HUES48 (cell line): ENCODE results near the gene TAAR2.

Source experiments
- H3K27ac ChIP-seq: one replicate; pipeline ENCODE4 v1.7.0; 2013; ENCODE audit warnings: low read depth, low read length, inconsistent platforms
- H3K27me3 ChIP-seq: 2 replicates; pipeline ENCODE4 v1.6.1; 2013; ENCODE audit warnings: mild to moderate bottlenecking, low read length; ENCODE audit not compliant: control insufficient read depth, insufficient read depth
- H3K36me3 ChIP-seq: 2 replicates; pipeline ENCODE4 v1.6.1; 2013; ENCODE audit warnings: low read length; ENCODE audit not compliant: control insufficient read depth, insufficient read depth
- H3K4me1 ChIP-seq: 2 replicates; pipeline ENCODE4 v1.6.1; 2013; ENCODE audit warnings: mild to moderate bottlenecking, low read length; ENCODE audit not compliant: control insufficient read depth, insufficient read depth
- H3K4me3 ChIP-seq: 2 replicates; pipeline ENCODE4 v1.5.1; 2013; ENCODE audit warnings: mild to moderate bottlenecking, low read depth, low read length
- H3K9ac ChIP-seq: 2 replicates; pipeline ENCODE4 v1.6.1; 2013; ENCODE audit warnings: mild to moderate bottlenecking, low read depth, low read length, moderate library complexity
- H3K9me3 ChIP-seq: 2 replicates; pipeline ENCODE4 v1.6.1; 2013; ENCODE audit warnings: low read length; ENCODE audit not compliant: control insufficient read depth, insufficient read depth

TAAR2 gene

DNA sequence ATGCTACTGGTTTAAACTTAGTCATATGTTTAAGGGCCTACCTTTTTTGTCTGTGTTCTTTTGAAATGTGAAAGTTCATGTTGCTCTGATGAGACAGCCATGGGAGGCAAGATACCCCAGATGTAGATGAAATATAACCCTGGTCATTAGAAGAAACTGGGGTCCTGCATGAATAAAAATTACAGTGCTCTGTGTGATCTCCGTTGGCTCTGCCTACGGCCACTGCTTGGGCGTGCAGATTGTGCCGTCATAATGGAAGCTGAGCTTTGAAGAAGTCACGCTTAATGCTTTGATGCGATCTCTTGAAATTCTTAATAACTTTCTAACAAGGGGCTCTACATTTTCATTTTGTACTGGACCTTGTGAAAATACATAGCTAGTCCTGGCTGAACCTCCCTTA is at the start of gene TAAR2:
Gene TAAR2 (minus strand): TSS at position 101 of the 400 bp plus-strand sequence. CDS start 0 bp downstream, at position 101.
- no peaks in the 10 kb centered on the region for H3K9me3 ChIP-seq
- no peak within 1 kb of the TSS for H3K9ac ChIP-seq
- no peaks in the 10 kb centered on the region for H3K4me1 ChIP-seq
- H3K27me3 ChIP-seq = no peaks in the 10 kb centered on the region
- H3K4me3 ChIP-seq = no peak within 1 kb of the TSS
- H3K36me3 ChIP-seq = no peaks in the 10 kb centered on the region
- no peak within 1 kb of the TSS for H3K27ac ChIP-seq

- H3K27ac ChIP-seq = no peak overlapping the region
- H3K36me3 ChIP-seq = no peaks in the 10 kb centered on the region
- no peaks in the 10 kb centered on the region for H3K4me1 ChIP-seq
- no peak overlapping the region for H3K9ac ChIP-seq
- no peak overlapping the region for H3K4me3 ChIP-seq
- no peaks in the 10 kb centered on the region for H3K9me3 ChIP-seq
- H3K27me3 ChIP-seq = no peaks in the 10 kb centered on the region
These were observed 49.5 kb upstream of the TAAR2 start for GRCh38 chr6:132673376-132674094.

DNA sequence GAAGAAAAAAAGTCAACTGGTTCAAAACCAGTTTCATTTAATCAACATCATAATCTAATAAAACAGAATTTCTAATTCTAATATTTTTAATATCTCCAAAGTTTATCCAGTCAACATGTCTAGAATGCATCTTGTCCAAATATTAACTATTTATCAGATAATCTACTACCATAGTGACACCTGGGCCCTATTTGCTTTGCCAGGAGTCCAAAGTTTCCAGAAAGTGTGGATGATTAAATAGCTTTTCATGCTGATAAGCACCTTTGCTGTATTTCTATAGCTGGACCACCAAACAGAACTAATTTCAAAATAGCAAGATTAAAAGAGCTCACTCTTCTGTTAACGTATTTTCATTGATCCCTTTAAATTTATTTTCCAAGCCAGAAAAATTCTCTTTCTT is 47.2 kb upstream of the TAAR2 start:
- no peaks in the 10 kb centered on the region for H3K27me3 ChIP-seq
- H3K27ac ChIP-seq = no peak overlapping the region
- no peak overlapping the region for H3K4me3 ChIP-seq
- H3K9ac ChIP-seq = no peak overlapping the region
- H3K36me3 ChIP-seq = no peaks in the 10 kb centered on the region
- H3K4me1 ChIP-seq = peaks cover 4% of the 10 kb centered on the region
- H3K9me3 ChIP-seq = no peaks in the 10 kb centered on the region

- H3K27me3 ChIP-seq = no peaks in the 10 kb centered on the region
- no peak overlapping the region for H3K9ac ChIP-seq
- no peak overlapping the region for H3K4me3 ChIP-seq
- no peak overlapping the region for H3K27ac ChIP-seq
- H3K4me1 ChIP-seq = peaks cover 12% of the 10 kb centered on the region
- H3K36me3 ChIP-seq = no peaks in the 10 kb centered on the region
- H3K9me3 ChIP-seq = peaks cover 3% of the 10 kb centered on the region; the same call in 1 of the 2 replicates
These were observed 45.7 kb upstream of the TAAR2 start for GRCh38 chr6:132669690-132670291.

- H3K9ac ChIP-seq = peak overlapping the region; percentile 27; the same call in 1 of the 2 replicates
- no peak overlapping the region for H3K4me3 ChIP-seq
These were observed 42.0 kb upstream of the TAAR2 start for GRCh38 chr6:132666118-132666517.

DNA sequence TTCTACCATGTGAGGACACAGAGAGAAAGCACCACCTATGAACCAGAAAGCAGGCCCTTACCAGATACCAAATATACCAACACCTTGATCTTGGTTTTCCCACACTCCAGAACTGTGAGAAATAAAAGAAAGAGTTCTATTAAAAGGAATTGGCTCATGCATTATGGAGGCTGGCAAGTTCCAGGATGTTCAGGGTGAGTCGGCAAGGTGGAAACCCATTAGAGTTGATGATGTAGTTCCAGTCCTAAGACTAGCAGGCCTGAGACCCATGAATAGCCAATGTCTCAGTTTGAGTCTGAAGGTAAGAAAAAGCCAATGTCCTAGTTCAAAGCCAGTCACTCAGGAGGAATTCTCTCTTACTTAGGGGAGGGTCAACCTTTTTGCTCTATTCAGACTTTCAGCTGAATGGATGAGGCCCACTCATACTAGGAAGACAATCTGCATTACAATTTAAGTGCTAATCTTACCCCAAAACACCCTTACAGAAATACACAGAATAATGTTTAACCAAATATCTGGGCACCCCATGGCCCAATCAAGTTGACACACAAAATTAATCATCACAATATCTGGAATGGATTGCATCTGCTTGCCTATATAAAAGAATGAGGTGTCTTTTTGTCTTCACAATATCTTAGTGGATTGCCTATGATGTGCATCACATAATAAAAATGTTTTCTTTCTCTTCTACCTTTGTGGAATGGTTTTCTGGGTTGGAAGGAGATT is 40.4 kb upstream of the TAAR2 start:
- H3K4me3 ChIP-seq = no peak overlapping the region
- H3K36me3 ChIP-seq = no peaks in the 10 kb centered on the region
- no peaks in the 10 kb centered on the region for H3K27me3 ChIP-seq
- H3K9ac ChIP-seq = no peak overlapping the region
- no peak overlapping the region for H3K27ac ChIP-seq
- H3K4me1 ChIP-seq = peaks cover 12% of the 10 kb centered on the region
- peaks cover 5% of the 10 kb centered on the region; the same call in 1 of the 2 replicates for H3K9me3 ChIP-seq

More at GRCh38 chr6:132666118-132666517, 42.0 kb upstream of the TAAR2 start:
- H3K36me3 ChIP-seq = no peaks in the 10 kb centered on the region
- peaks cover 12% of the 10 kb centered on the region for H3K4me1 ChIP-seq
- H3K9me3 ChIP-seq = peaks cover 5% of the 10 kb centered on the region; the same call in 1 of the 2 replicates
- no peaks in the 10 kb centered on the region for H3K27me3 ChIP-seq
- H3K27ac ChIP-seq = no peak overlapping the region

- H3K9ac ChIP-seq = no peak overlapping the region
- no peaks in the 10 kb centered on the region for H3K27me3 ChIP-seq
- no peak overlapping the region for H3K27ac ChIP-seq
- no peaks in the 10 kb centered on the region for H3K36me3 ChIP-seq
- H3K4me1 ChIP-seq = peaks cover 12% of the 10 kb centered on the region
- H3K9me3 ChIP-seq = peaks cover 5% of the 10 kb centered on the region; the same call in 1 of the 2 replicates
- no peak overlapping the region for H3K4me3 ChIP-seq
These were observed 39.6 kb upstream of the TAAR2 start for GRCh38 chr6:132663661-132664060.

- Histone ChIP-seq H3K27me3 (no peaks in the 10 kb centered on the region), H3K27ac (no peak overlapping the region), H3K36me3 (no peaks in the 10 kb centered on the region), H3K4me3 (no peak overlapping the region), H3K9ac (no peak overlapping the region), H3K4me1 (peaks cover 15% of the 10 kb centered on the region), H3K9me3 (peaks cover 5% of the 10 kb centered on the region; the same call in 1 of the 2 replicates)
These were observed 37.8 kb upstream of the TAAR2 start for GRCh38 chr6:132661906-132662305.

GRCh38 chr6:132659082-132659481 is 35.0 kb upstream of the TAAR2 start, which contains the start of gene TAAR1:
TAAR1 (minus strand) TSS chr6:132659182; CDS start chr6:132646003, 13,179 bp downstream.
- no peak within 1 kb of the TSS for H3K4me3 ChIP-seq
- H3K9ac ChIP-seq = no peak within 1 kb of the TSS
- H3K27ac ChIP-seq = no peak within 1 kb of the TSS
- no peaks in the 10 kb centered on the region for H3K36me3 ChIP-seq
- H3K9me3 ChIP-seq = no peaks in the 10 kb centered on the region
- no peaks in the 10 kb centered on the region for H3K27me3 ChIP-seq
- H3K4me1 ChIP-seq = peaks cover 3% of the 10 kb centered on the region; the same call in 1 of the 2 replicates

DNA sequence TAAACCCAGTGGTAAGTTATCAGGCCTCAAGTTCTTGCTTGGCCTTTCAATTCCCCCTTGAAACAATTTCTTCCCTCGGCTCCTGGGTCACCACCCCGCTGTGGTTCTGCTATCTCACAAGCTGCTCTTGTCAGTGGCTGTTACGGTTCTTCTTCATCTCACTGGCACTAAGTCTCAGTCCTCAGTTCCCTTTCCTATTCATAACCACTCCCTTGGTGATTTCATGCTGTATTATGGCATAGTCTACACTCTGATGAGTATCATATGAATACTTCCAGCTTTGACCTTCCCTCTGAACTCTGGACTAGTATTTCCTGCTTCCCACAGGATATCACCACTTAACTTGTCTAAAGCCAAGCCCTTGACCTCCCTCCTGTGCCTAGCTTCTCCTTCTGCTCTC is 27.0 kb upstream of the TAAR2 start:
- Histone ChIP-seq H3K27me3 (no peaks in the 10 kb centered on the region), H3K27ac (no peak overlapping the region), H3K9ac (no peak overlapping the region), H3K4me3 (no peak overlapping the region), H3K4me1 (peaks cover 4% of the 10 kb centered on the region), H3K36me3 (no peaks in the 10 kb centered on the region), H3K9me3 (no peaks in the 10 kb centered on the region)

DNA sequence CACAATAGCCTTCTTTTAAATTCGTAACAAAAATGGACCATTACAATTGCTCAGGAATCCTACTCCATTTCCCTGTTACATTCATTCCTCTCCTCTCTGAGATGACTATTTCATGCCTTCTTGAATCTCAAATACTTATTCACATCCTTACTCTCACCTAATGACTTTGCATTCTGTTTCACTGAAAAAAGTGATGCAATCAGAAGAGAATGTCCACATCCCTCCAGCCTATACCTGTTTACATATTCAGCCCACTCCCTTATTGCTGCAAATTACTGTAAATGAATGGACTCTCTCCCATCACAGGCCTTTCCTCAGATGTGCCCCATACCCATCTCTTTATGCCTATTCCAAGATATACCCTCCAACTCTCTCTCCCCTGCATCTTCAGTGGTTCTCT is 26.4 kb upstream of the TAAR2 start:
- H3K9me3 ChIP-seq = no peaks in the 10 kb centered on the region
- H3K4me3 ChIP-seq = no peak overlapping the region
- no peak overlapping the region for H3K27ac ChIP-seq
- H3K9ac ChIP-seq = no peak overlapping the region
- peaks cover 4% of the 10 kb centered on the region for H3K4me1 ChIP-seq
- no peaks in the 10 kb centered on the region for H3K36me3 ChIP-seq
- H3K27me3 ChIP-seq = no peaks in the 10 kb centered on the region
